Right cardiac atrium (tissue), 5 donors: ENCODE data around the gene ADGRV1. TPM values are rescaled to one million over a fixed set of nuclear protein-coding genes. Genes with fewer than 3 reads are reported as not detected.

Experiments used
- ATAC-seq, 2 donors: fragments of 200-7000 bp; cut with Tn5 transposase; one replicate each; pipeline versions ENCODE4 v1.8.0 to v1.9.1; 2020; ENCODE audit warnings: moderate library complexity in 2 of 2, mild to moderate bottlenecking in 1 of 2
- DNase-seq, 3 donors: peaks; one replicate each; pipeline ENCODE4 v3.0.0-alpha.2; 2020
- H3K27ac ChIP-seq: one replicate; pipeline ENCODE4 v1.5.1; 2013; ENCODE audit warnings: mild to moderate bottlenecking, low read length, control low read depth, moderate library complexity
- H3K27me3 ChIP-seq: one replicate; pipeline ENCODE4 v1.6.1; 2013; ENCODE audit not compliant: control insufficient read depth, insufficient read depth
- H3K4me1 ChIP-seq: one replicate; pipeline ENCODE4 v1.6.1; 2013; ENCODE audit warnings: low read length; ENCODE audit not compliant: control insufficient read depth, insufficient read depth
- H3K4me3 ChIP-seq: one replicate; pipeline ENCODE4 v1.5.1; 2013; ENCODE audit warnings: low read length, control low read depth
- H3K9me3 ChIP-seq: one replicate; pipeline ENCODE4 v1.6.1; 2013; ENCODE audit warnings: low read length; ENCODE audit not compliant: control insufficient read depth
- WGBS: extraction: QIAGEN DNeasy Blood & Tissue Kit; methylation state at CpG from one replicate; pipeline ENCODE4 v1.1.7; 2013; 5-methylcytosine and 5-hydroxymethylcytosine counted together
- intact Hi-C, 4 donors: fragments of 100-400 bp; cut with DNase I; formaldehyde crosslinking; loops; one replicate each; pipeline versions ENCODE4 v1.11.0 to v1.14.0; 2022 to 2023
- polyA plus RNA-seq: library from polyadenylated mRNA; stranded (reverse); fragments of 200-250 nt; gene quantifications from one replicate; pipeline ENCODE4 v1.2.3, GENCODE V29; 2013
- total RNA-seq, 4 donors: library from RNA; stranded (reverse); fragmentation: NEBNext Ultra II Directional; extraction: Animal tissue kit (Norgen Biotek cat#: 25700); gene quantifications; one replicate each; pipeline ENCODE4 v1.2.1, GENCODE V29; 2021
- donor health status: healthy with polysubstance abuse.
- donor health status: DM: no; HTN: yes; CAD: no.
- donor health status: DM: no; HTN: no; CAD: no.
- donor health status: DM: no; HTN: yes; CAD: no; lungs with severe emphysema.
- donor health status: DM: yes; HTN: yes; CAD: no.

ADGRV1 gene
- total and polyA plus RNA-seq, 5 donors: 0.05 to 1.1 (median 0.37) TPM

GRCh38 chr5:90941002-90941720 lies 382.6 kb downstream of the ADGRV1 start:
- no peak overlapping the region for H3K27ac ChIP-seq
- H3K9me3 ChIP-seq: no peaks in the 10 kb centered on the region
- intact Hi-C loops: no loop called here
- no peaks in the 10 kb centered on the region for H3K4me1 ChIP-seq
- DNase-seq: no peak
- 55% methylated on average over 1 of the region's 1 CpG for WGBS
- no peak overlapping the region for H3K4me3 ChIP-seq
- no peak for ATAC-seq
- no peaks in the 10 kb centered on the region for H3K27me3 ChIP-seq

GRCh38 chr5:90944116-90944515 lies 385.5 kb downstream of the ADGRV1 start:
- Histone ChIP-seq H3K9me3 (no peaks in the 10 kb centered on the region), H3K27me3 (no peaks in the 10 kb centered on the region), H3K27ac (no peak overlapping the region), H3K4me3 (no peak overlapping the region), H3K4me1 (no peaks in the 10 kb centered on the region)
- intact Hi-C loops: no loop called here
- ATAC-seq: no peak
- no peak for DNase-seq

- intact Hi-C loops: no loop called here
- H3K4me1 ChIP-seq: no peaks in the 10 kb centered on the region
- H3K27me3 ChIP-seq: no peaks in the 10 kb centered on the region
- no peak overlapping the region for H3K27ac ChIP-seq
- WGBS: 53% methylated on average over 1 of the region's 1 CpG
- H3K9me3 ChIP-seq: no peaks in the 10 kb centered on the region
- H3K4me3 ChIP-seq: no peak overlapping the region
- no peak for ATAC-seq
- DNase-seq: no peak
These were observed 389.1 kb downstream of the ADGRV1 start for GRCh38 chr5:90947667-90948066.

GRCh38 chr5:90948969-90949368 lies 390.4 kb downstream of the ADGRV1 start:
- DNase-seq (no peak), ATAC-seq (no peak)
- WGBS: 89% methylated on average over 2 of the region's 2 CpGs
- Histone ChIP-seq H3K4me1 (no peaks in the 10 kb centered on the region), H3K4me3 (no peak overlapping the region), H3K9me3 (no peaks in the 10 kb centered on the region), H3K27me3 (no peaks in the 10 kb centered on the region), H3K27ac (no peak overlapping the region)
- intact Hi-C loops: no loop called here

GRCh38 chr5:90949469-90950358 lies 391.1 kb downstream of the ADGRV1 start:
- intact Hi-C loops: no loop called here
- 97% methylated on average over 2 of the region's 2 CpGs for WGBS
- no peaks in the 10 kb centered on the region for H3K4me1 ChIP-seq
- no peak overlapping the region for H3K4me3 ChIP-seq
- no peaks in the 10 kb centered on the region for H3K9me3 ChIP-seq
- no peaks in the 10 kb centered on the region for H3K27me3 ChIP-seq
- no peak overlapping the region for H3K27ac ChIP-seq
- no peak for ATAC-seq
- DNase-seq: no peak

- WGBS: 82% methylated on average over 6 of the region's 6 CpGs
- ATAC-seq: no peak
- Histone ChIP-seq H3K27ac (no peak overlapping the region), H3K9me3 (no peaks in the 10 kb centered on the region), H3K4me3 (no peak overlapping the region), H3K27me3 (no peaks in the 10 kb centered on the region), H3K4me1 (no peaks in the 10 kb centered on the region)
- intact Hi-C loops: no loop called here
- no peak for DNase-seq
These were observed 396.5 kb downstream of the ADGRV1 start for GRCh38 chr5:90955001-90955635.

GRCh38 chr5:90956511-90957097 lies 398.0 kb downstream of the ADGRV1 start:
- WGBS: 55% methylated on average over 4 of the region's 4 CpGs
- H3K27ac ChIP-seq: no peak overlapping the region
- ATAC-seq (no peak), DNase-seq (no peak)
- no peaks in the 10 kb centered on the region for H3K27me3 ChIP-seq
- no peaks in the 10 kb centered on the region for H3K4me1 ChIP-seq
- H3K9me3 ChIP-seq: no peaks in the 10 kb centered on the region
- intact Hi-C loops: no loop called here
- H3K4me3 ChIP-seq: no peak overlapping the region

- Histone ChIP-seq H3K27ac (no peak overlapping the region), H3K4me3 (no peak overlapping the region), H3K9me3 (no peaks in the 10 kb centered on the region), H3K4me1 (no peaks in the 10 kb centered on the region), H3K27me3 (no peaks in the 10 kb centered on the region)
- DNase-seq: no peak
- no peak for ATAC-seq
- intact Hi-C loops: no loop called here
These were observed 399.3 kb downstream of the ADGRV1 start for GRCh38 chr5:90957906-90958305.

GRCh38 chr5:90959262-90959661 lies 400.7 kb downstream of the ADGRV1 start:
- no peak overlapping the region for H3K27ac ChIP-seq
- ATAC-seq (no peak), DNase-seq (no peak)
- H3K27me3 ChIP-seq: no peaks in the 10 kb centered on the region
- no peak overlapping the region for H3K4me3 ChIP-seq
- intact Hi-C loops: no loop called here
- no peaks in the 10 kb centered on the region for H3K4me1 ChIP-seq
- H3K9me3 ChIP-seq: no peaks in the 10 kb centered on the region

GRCh38 chr5:90962481-90962880 lies 403.9 kb downstream of the ADGRV1 start:
- intact Hi-C loops: no loop called here
- no peak overlapping the region for H3K27ac ChIP-seq
- DNase-seq (no peak), ATAC-seq (no peak)
- H3K27me3 ChIP-seq: no peaks in the 10 kb centered on the region
- no peaks in the 10 kb centered on the region for H3K9me3 ChIP-seq
- H3K4me1 ChIP-seq: no peaks in the 10 kb centered on the region
- no peak overlapping the region for H3K4me3 ChIP-seq

- 82% methylated on average over 7 of the region's 7 CpGs for WGBS
These were observed 406.6 kb downstream of the ADGRV1 start for GRCh38 chr5:90965110-90965685.

More at GRCh38 chr5:90965110-90965685, 406.6 kb downstream of the ADGRV1 start:
- no peak for ATAC-seq
- Histone ChIP-seq H3K9me3 (no peaks in the 10 kb centered on the region), H3K4me3 (no peak overlapping the region), H3K27ac (no peak overlapping the region), H3K4me1 (no peaks in the 10 kb centered on the region), H3K27me3 (no peaks in the 10 kb centered on the region)
- intact Hi-C loops: no loop called here
- no peak for DNase-seq
